B cell (primary cell): ENCODE results near the gene BRD9. TPM values are rescaled to one million over a fixed set of nuclear protein-coding genes. Genes with fewer than 3 reads are reported as not detected.

ENCODE experiments used
- ATAC-seq: fragments of 200-7000 bp; cut with Tn5 transposase; one replicate; pipeline ENCODE4 v1.10.0; 2021; ENCODE audit warnings: low read depth, mild to moderate bottlenecking, moderate number of reproducible peaks, moderate library complexity
- CTCF ChIA-PET: fragments of 350-600 bp; sonication (Branson Sonifier 250); formaldehyde crosslinking; loops from one replicate; lab custom pipeline; 2021; ENCODE audit warnings: antibody characterized with exemption, inconsistent platforms; lab: Charles Lee
- POLR2A ChIA-PET: fragments of 350-600 bp; sonication (Branson Sonifier 250); formaldehyde crosslinking; loops from one replicate; lab custom pipeline; 2021; ENCODE audit warnings: antibody characterized with exemption; lab: Charles Lee
- DNase-seq: peaks from one replicate; pipeline ENCODE4 v3.0.0; 2013
- H2AFZ ChIP-seq: 2 replicates; pipeline ENCODE4 v1.6.1; 2012; ENCODE audit warnings: mild to moderate bottlenecking, low read depth, low read length; ENCODE audit not compliant: insufficient read depth, poor library complexity, severe bottlenecking
- H3K27ac ChIP-seq, 2 donors: 1 replicate in 1 of 2; 2 replicates in 1 of 2; pipeline ENCODE4 v1.5.1; 2012 to 2013; ENCODE audit warnings: low read length in 2 of 2, mild to moderate bottlenecking in 2 of 2, moderate library complexity in 1 of 2
- H3K27me3 ChIP-seq, 4 experiments: fragments of 200-600 bp in 1 of 4; sonication (generic) in 1 of 4; replicated peaks in 1 of 4; 1 replicate in 2 of 4; 2 replicates in 2 of 4; pipeline versions ENCODE4 v1.6.1 to v1.7.0; 2013 to 2016; ENCODE audit warnings: low read length in 3 of 4, mild to moderate bottlenecking in 2 of 4, mixed read lengths in 1 of 4, moderate library complexity in 1 of 4; ENCODE audit not compliant: insufficient read depth in 4 of 4, control insufficient read depth in 3 of 4; ENCODE audit errors: control extremely low read depth in 1 of 4
- H3K36me3 ChIP-seq, 2 experiments: replicated peaks in 1 of 2; 1 replicate in 1 of 2; 2 replicates in 1 of 2; pipeline versions ENCODE4 v1.6.1 to v1.7.1; 2013; ENCODE audit warnings: low read length in 1 of 2; ENCODE audit not compliant: insufficient read depth in 2 of 2, control insufficient read depth in 1 of 2; ENCODE audit errors: control extremely low read depth in 1 of 2, extremely low read depth in 1 of 2
- H3K4me1 ChIP-seq, 2 donors: fragments of 200-600 bp in 1 of 2; sonication (generic) in 1 of 2; 1 replicate in 1 of 2; 2 replicates in 1 of 2; pipeline versions ENCODE4 v1.5.1 to v1.6.1; 2013 to 2017; ENCODE audit warnings: low read length in 2 of 2; ENCODE audit not compliant: control insufficient read depth in 2 of 2, insufficient read depth in 2 of 2
- H3K4me2 ChIP-seq: replicated peaks from 2 replicates; pipeline ENCODE3; 2012; ENCODE audit warnings: mild to moderate bottlenecking, low read depth, low read length; ENCODE audit not compliant: poor library complexity, severe bottlenecking
- H3K4me3 ChIP-seq, 5 experiments: fragments of 200-600 bp in 1 of 5; sonication (generic) in 1 of 5; 1 replicate in 3 of 5; 2 replicates in 2 of 5; pipeline versions ENCODE4 v1.5.1 to v1.7.0; 2011 to 2016; ENCODE audit warnings: low read length in 4 of 5, mild to moderate bottlenecking in 4 of 5, low read depth in 2 of 5, control low read depth in 1 of 5, moderate library complexity in 1 of 5; ENCODE audit not compliant: insufficient read depth in 1 of 5; ENCODE audit errors: control extremely low read depth in 1 of 5, extremely low read depth in 1 of 5
- H3K79me2 ChIP-seq: fragments of 200-600 bp; sonication (generic); one replicate; pipeline ENCODE4 v1.6.0; 2016; ENCODE audit warnings: low read length; ENCODE audit not compliant: control insufficient read depth, insufficient read depth
- H3K9ac ChIP-seq: fragments of 200-600 bp; sonication (generic); 2 replicates; pipeline ENCODE4 v1.6.1; 2017; ENCODE audit warnings: mild to moderate bottlenecking, low read length, moderate library complexity
- H3K9me3 ChIP-seq, 3 donors: one replicate each; pipeline versions ENCODE4 v1.6.1 to v1.7.1; 2013; ENCODE audit warnings: low read length in 2 of 3; ENCODE audit not compliant: control insufficient read depth in 2 of 3, insufficient read depth in 1 of 3; ENCODE audit errors: control extremely low read depth in 1 of 3
- H4K20me1 ChIP-seq: 2 replicates; pipeline ENCODE4 v1.6.0; 2012; ENCODE audit warnings: mild to moderate bottlenecking, low read length; ENCODE audit not compliant: insufficient read depth, control insufficient read depth, poor library complexity, severe bottlenecking
- H3K27ac Mint-ChIP-seq: one replicate; pipeline ENCODE4 v1.8.0; 2021; ENCODE audit warnings: mixed read lengths
- H3K27me3 Mint-ChIP-seq: one replicate; pipeline ENCODE4 v1.8.0; 2021; ENCODE audit warnings: mixed read lengths
- H3K4me1 Mint-ChIP-seq: one replicate; pipeline ENCODE4 v1.8.0; 2021; ENCODE audit warnings: mixed read lengths
- H3K4me3 Mint-ChIP-seq: one replicate; pipeline ENCODE4 v1.8.0; 2021; ENCODE audit warnings: mixed read lengths
- H3K9me3 Mint-ChIP-seq: one replicate; pipeline ENCODE4 v1.8.0; 2022; ENCODE audit warnings: mixed read lengths; ENCODE audit not compliant: insufficient read depth
- EZH2 ChIP-seq: IDR thresholded peaks from 2 replicates; pipeline ENCODE4 v1.6.1; 2012; ENCODE audit warnings: borderline replicate concordance, low read depth, mild to moderate bottlenecking, moderate library complexity, low read length; ENCODE audit not compliant: insufficient read depth, poor library complexity, severe bottlenecking
- WGBS: methylation state at CpG from one replicate; pipeline ENCODE4 v1.1.5; 2013; ENCODE audit warnings: missing lambda C conversion rate; ENCODE audit not compliant: insufficient coverage; 5-methylcytosine and 5-hydroxymethylcytosine counted together
- intact Hi-C: fragments of 100-400 bp; cut with micrococcal nuclease; formaldehyde crosslinking; loops from one replicate; pipeline ENCODE4 v1.10.0; 2022
- polyA plus RNA-seq: library from polyadenylated mRNA; depleted of rRNA; stranded (reverse); fragments of >200 nt; gene quantifications from 2 replicates; pipeline ENCODE4 v1.2.3, GENCODE V29; 2012
- total RNA-seq, 2 donors: library from RNA; stranded (reverse); fragments of 120-200 nt in 1 of 2; gene quantifications; 1 replicate in 1 of 2; 2 replicates in 1 of 2; pipeline versions ENCODE4 v1.2.3 to v1.2.4, GENCODE V29; 2013 to 2022
- TF ChIP-seq, protein P1 (sequence below): fragments of 200-600 bp; IDR thresholded peaks from one replicate; pipeline ENCODE4 v1.8.0; 2022; ENCODE audit warnings: antibody characterized with exemption, mild to moderate bottlenecking

BRD9 gene
- total and polyA plus RNA-seq, 2 donors (not counting 1 experiment from before 2014, with no cell fraction given) = 28.3 to 68.6 TPM

GRCh38 chr5:932151-932627, 39.6 kb upstream of the BRD9 start:
- intact Hi-C loops = no loop called here
- no peak overlapping the region for H3K4me3 ChIP-seq
- no peaks in the 10 kb centered on the region for H3K79me2 ChIP-seq
- DNase-seq = no peak
- peaks cover 0 to 6% (median 0%) of the 10 kb centered on the region in 3 donors for H3K9me3 ChIP-seq
- TF ChIP-seq EZH2 = no peak
- TF ChIP-seq, protein P1, sequence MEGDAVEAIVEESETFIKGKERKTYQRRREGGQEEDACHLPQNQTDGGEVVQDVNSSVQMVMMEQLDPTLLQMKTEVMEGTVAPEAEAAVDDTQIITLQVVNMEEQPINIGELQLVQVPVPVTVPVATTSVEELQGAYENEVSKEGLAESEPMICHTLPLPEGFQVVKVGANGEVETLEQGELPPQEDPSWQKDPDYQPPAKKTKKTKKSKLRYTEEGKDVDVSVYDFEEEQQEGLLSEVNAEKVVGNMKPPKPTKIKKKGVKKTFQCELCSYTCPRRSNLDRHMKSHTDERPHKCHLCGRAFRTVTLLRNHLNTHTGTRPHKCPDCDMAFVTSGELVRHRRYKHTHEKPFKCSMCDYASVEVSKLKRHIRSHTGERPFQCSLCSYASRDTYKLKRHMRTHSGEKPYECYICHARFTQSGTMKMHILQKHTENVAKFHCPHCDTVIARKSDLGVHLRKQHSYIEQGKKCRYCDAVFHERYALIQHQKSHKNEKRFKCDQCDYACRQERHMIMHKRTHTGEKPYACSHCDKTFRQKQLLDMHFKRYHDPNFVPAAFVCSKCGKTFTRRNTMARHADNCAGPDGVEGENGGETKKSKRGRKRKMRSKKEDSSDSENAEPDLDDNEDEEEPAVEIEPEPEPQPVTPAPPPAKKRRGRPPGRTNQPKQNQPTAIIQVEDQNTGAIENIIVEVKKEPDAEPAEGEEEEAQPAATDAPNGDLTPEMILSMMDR = no peak
- H2AFZ ChIP-seq = no peak overlapping the region
- 96% methylated on average over 7 of the region's 8 CpGs for WGBS
- Mint-ChIP-seq H3K27ac (no peak overlapping the region), H3K27me3 (peaks cover 29% of the 10 kb centered on the region), H3K4me1 (no peaks in the 10 kb centered on the region), H3K9me3 (no peaks in the 10 kb centered on the region), H3K4me3 (no peak overlapping the region)
- peaks cover under 1 to 3% of the 10 kb centered on the region in 2 donors for H3K4me1 ChIP-seq
- H4K20me1 ChIP-seq = no peaks in the 10 kb centered on the region
- H3K27ac ChIP-seq = no peak overlapping the region
- H3K9ac ChIP-seq = no peak overlapping the region
- H3K27me3 ChIP-seq = peaks cover 0 to 8% (median 3%) of the 10 kb centered on the region in 4 experiments
- H3K4me2 ChIP-seq = no peak overlapping the region
- H3K36me3 ChIP-seq = no peaks in the 10 kb centered on the region
- ATAC-seq = no peak
- ChIA-PET POLR2A (no interaction called here), CTCF (interaction anchor here (1.7 kb wide), 1 partner anchor 8 kb away, joined by 6 read pairs; no protein-coding TSS in a partner anchor)

DNA sequence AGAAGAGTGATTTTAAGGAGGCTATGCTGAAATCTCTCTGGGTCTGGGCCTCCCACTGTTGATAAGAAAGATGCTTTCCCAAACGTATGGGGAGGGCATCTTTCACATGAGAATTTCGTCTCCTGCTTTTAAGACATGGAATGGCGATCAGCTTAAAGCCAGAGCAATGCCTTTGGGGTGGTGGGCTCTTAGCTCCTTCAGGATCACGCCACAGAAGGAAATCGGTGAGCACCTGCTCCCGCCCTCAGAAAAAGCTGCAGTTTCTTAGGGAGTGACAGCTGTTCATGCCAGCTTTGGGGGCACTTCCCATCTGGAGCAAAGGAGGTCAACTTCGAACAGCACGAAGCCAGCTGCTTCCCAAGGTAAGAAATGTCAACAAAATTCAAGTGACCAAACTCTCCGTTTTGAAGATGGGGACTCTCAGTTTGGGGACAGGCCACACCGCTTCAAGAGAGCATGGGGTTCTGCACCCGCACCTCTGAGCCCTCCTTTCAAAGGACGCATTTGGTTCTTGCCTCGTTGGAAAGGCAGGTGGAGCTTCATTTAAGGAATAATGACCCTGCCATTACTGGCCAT, 39.1 kb upstream of the BRD9 start:
- ATAC-seq = no peak
- CTCF ChIA-PET = interaction anchor here (1.7 kb wide), 1 partner anchor 8 kb away, joined by 6 read pairs; no protein-coding TSS in a partner anchor
- Histone ChIP-seq H3K27ac (no peak overlapping the region), H3K4me3 (no peak overlapping the region), H3K4me1 (peaks cover 5 to 8% of the 10 kb centered on the region in 2 donors), H3K79me2 (no peaks in the 10 kb centered on the region), H4K20me1 (no peaks in the 10 kb centered on the region), H3K9ac (no peak overlapping the region), H3K9me3 (peaks cover 0 to 8% (median 0%) of the 10 kb centered on the region in 3 donors), H3K36me3 (no peaks in the 10 kb centered on the region), H3K27me3 (peaks cover 0 to 13% (median 4%) of the 10 kb centered on the region in 4 experiments), H2AFZ (no peak overlapping the region), H3K4me2 (no peak overlapping the region)
- DNase-seq = no peak
- Mint-ChIP-seq H3K4me3 (no peak overlapping the region), H3K27me3 (peaks cover 26% of the 10 kb centered on the region), H3K4me1 (no peaks in the 10 kb centered on the region), H3K9me3 (no peaks in the 10 kb centered on the region), H3K27ac (no peak overlapping the region)
- intact Hi-C loops = no loop called here
- POLR2A ChIA-PET = no interaction called here
- 93% methylated on average over 13 of the region's 13 CpGs for WGBS
- no peak for TF ChIP-seq EZH2
- TF ChIP-seq, protein P1 = no peak
